K562 (cell line): ENCODE results near the gene CSNK1G2. TPM values are rescaled to one million over a fixed set of nuclear protein-coding genes. Genes with fewer than 3 reads are reported as not detected.

Experiments
- CEBPG ChIP-seq, 3 experiments: fragments of 200-800 bp in 1 of 3; sonication (Bioruptor generic) in 1 of 3; sonication (generic) in 1 of 3; formaldehyde crosslinking in 1 of 3; IDR thresholded peaks in 2 of 3; conservative IDR thresholded peaks in 1 of 3; 2 replicates each; pipeline versions ENCODE4 v1.6.1 to v1.8.0; 2016 to 2022; ENCODE audit warnings: missing compliant biosample characterization in 2 of 3, missing genetic modification characterization in 2 of 3, mild to moderate bottlenecking in 1 of 3, missing genetic modification reagents in 1 of 3
- CTCFL ChIP-seq: IDR thresholded peaks from 2 replicates; pipeline ENCODE4 v1.6.1; 2011; ENCODE audit warnings: borderline replicate concordance, low read depth, mild to moderate bottlenecking, moderate library complexity, low read length; ENCODE audit not compliant: insufficient read depth, poor library complexity, severe bottlenecking
- KAT8 ChIP-seq: fragments of 450-650 bp; IDR thresholded peaks from 2 replicates; pipeline ENCODE4 v1.6.1; 2016; ENCODE audit warnings: low read depth, mild to moderate bottlenecking
- NFIX ChIP-seq: fragments of 250-450 bp; sonication (Bioruptor Pico); IDR thresholded peaks from 2 replicates; pipeline ENCODE4 v1.4.0; 2020; ENCODE audit warnings: low read depth, mild to moderate bottlenecking, moderate library complexity
- RB1 ChIP-seq: fragments of 450-650 bp; IDR thresholded peaks from 2 replicates; pipeline ENCODE4 v1.6.1; 2017; ENCODE audit warnings: low read depth, mild to moderate bottlenecking
- ZBTB7A ChIP-seq: IDR thresholded peaks from 2 replicates; pipeline ENCODE4 v1.6.1; 2011; ENCODE audit warnings: low read depth, mild to moderate bottlenecking, low read length, moderate library complexity, borderline replicate concordance; ENCODE audit not compliant: control insufficient read depth
- ZNF212 ChIP-seq: fragments of 450-650 bp; formaldehyde crosslinking; IDR thresholded peaks from 2 replicates; pipeline ENCODE4 v1.4.0; 2020; ENCODE audit warnings: mild to moderate bottlenecking
- ZNF3 ChIP-seq: fragments of 250-450 bp; sonication (Bioruptor Pico); IDR thresholded peaks from 2 replicates; pipeline ENCODE4 v1.5.0; 2021; ENCODE audit warnings: mild to moderate bottlenecking, moderate library complexity
- ZNF696 ChIP-seq: fragments of 250-450 bp; sonication (Bioruptor Pico); conservative IDR thresholded peaks from 2 replicates; pipeline ENCODE4 v1.4.0; 2020; ENCODE audit warnings: mild to moderate bottlenecking, moderate library complexity
- polyA plus RNA-seq, 8 experiments: library from polyadenylated mRNA; depleted of rRNA in 4 of 8; stranded (reverse) in 5 of 8; unstranded in 3 of 8; fragments of >200 nt; fragmentation: Nextera tagmentation in 2 of 8; fragmentation: Illumina TruSeq in 1 of 8; extraction: Ambion mirVana in 2 of 8; extraction: Trizol in 1 of 8; gene quantifications; 2 replicates each; pipeline versions ENCODE4 v1.2.1 to v1.2.3, GENCODE V29; 2011 to 2014; ENCODE audit warnings: inconsistent platforms in 1 of 8, missing spikeins in 1 of 8
- total RNA-seq, 7 experiments: library from RNA; depleted of rRNA in 6 of 7; stranded (reverse); fragments of >200 nt in 6 of 7; fragmentation: Illumina TruSeq in 2 of 7; extraction: Trizol in 2 of 7; gene quantifications; 2 replicates each; pipeline versions ENCODE4 v1.2.1 to v1.2.3, GENCODE V29; 2011 to 2021; ENCODE audit warnings: low replicate concordance in 1 of 7

CSNK1G2 gene
- total and polyA plus RNA-seq, 9 of the 15 experiments (the other 6 are each of a cell fraction or from before 2014, with no cell fraction given), result 0.48 to 119 (median 49.5) TPM

GRCh38 chr19:1945899-1946298, 4.9 kb downstream of the CSNK1G2 start (continued):
- peak; percentile 72; the same call in 1 of the 2 replicates for TF ChIP-seq ZBTB7A
- no peak for TF ChIP-seq ZNF696 (CRISPR knock-in tag)
- no peak for TF ChIP-seq ZNF212 (CRISPR knock-in tag)
- TF ChIP-seq ZNF3 (CRISPR knock-in tag), result no peak
- TF ChIP-seq CEBPG (CRISPR knock-in tag; IDR thresholded peaks at IDR 0.05), result no peak
- no peak for TF ChIP-seq CEBPG (tag; conservative IDR thresholded peaks at IDR 0.05 in 1 of 2, IDR thresholded peaks at IDR 0.05 in 1 of 2)
- peak; percentile 52 for TF ChIP-seq CTCFL
- no peak for TF ChIP-seq NFIX (CRISPR knock-in tag)
- TF ChIP-seq RB1, result no peak
- no peak for TF ChIP-seq KAT8
